ENCODE data around the gene CHRNA5.

Gene CHRNA5

DNA sequence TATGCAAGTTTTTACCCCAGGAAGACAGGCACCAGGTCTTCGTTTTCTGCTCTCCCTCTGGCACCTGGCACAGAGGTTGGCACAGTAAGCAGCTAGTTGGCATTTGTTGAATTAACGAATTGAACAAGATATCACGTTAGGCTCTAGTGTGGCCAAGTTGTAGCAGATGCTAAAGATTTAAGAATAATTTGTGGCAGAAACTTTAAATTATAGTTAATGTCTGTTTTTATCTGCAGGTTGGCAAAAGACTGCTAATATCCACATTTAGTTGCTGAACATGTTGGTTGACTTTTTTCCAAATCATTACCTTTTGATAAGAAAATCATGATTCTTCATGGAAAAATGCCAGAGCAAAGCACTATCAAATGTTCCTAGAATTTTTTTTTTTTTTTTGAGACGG, 8.1 kb downstream of the CHRNA5 start:
- TF ChIP-seq FOXP2 (optimal IDR thresholded peaks at IDR 0.05; ENCODE audit: borderline replicate concordance, extremely low read depth, extremely low read length, insufficient read depth) = no peak
- TF ChIP-seq TAF1 (IDR thresholded peaks at IDR 0.05; ENCODE audit: borderline replicate concordance, insufficient read depth, low read length) = no peak

DNA sequence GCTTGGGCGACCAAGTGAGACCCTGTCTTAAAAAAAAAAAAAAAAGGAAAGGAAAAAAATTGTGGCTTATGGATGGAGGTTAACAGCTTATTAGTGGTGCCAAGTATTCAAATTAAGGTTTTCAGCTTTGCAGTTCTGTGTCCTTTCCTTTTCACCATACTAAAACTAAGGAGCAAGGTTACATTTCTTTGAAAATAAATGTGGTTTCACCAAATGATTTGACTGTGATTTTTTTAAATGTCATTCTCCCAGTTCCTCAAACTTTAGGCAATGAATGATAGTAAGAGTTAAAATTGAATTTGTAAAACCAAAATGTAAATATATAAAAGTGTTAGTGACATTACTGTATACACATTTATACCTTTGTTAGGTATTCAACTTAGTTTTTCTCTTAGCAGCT, 9.6 kb downstream of the CHRNA5 start:
- TF ChIP-seq POLR2AphosphoS5 (IDR thresholded peaks at IDR 0.05; ENCODE audit: low read depth, low read length) (no peak), SIN3A (IDR thresholded peaks at IDR 0.05; ENCODE audit: borderline replicate concordance, insufficient read depth, low read length) (no peak), TAF1 (IDR thresholded peaks at IDR 0.05; ENCODE audit: borderline replicate concordance, insufficient read depth, low read length) (no peak), FOXP2 (optimal IDR thresholded peaks at IDR 0.05; ENCODE audit: borderline replicate concordance, extremely low read depth, extremely low read length, insufficient read depth) (no peak)
- TF ChIP-seq, protein P1, sequence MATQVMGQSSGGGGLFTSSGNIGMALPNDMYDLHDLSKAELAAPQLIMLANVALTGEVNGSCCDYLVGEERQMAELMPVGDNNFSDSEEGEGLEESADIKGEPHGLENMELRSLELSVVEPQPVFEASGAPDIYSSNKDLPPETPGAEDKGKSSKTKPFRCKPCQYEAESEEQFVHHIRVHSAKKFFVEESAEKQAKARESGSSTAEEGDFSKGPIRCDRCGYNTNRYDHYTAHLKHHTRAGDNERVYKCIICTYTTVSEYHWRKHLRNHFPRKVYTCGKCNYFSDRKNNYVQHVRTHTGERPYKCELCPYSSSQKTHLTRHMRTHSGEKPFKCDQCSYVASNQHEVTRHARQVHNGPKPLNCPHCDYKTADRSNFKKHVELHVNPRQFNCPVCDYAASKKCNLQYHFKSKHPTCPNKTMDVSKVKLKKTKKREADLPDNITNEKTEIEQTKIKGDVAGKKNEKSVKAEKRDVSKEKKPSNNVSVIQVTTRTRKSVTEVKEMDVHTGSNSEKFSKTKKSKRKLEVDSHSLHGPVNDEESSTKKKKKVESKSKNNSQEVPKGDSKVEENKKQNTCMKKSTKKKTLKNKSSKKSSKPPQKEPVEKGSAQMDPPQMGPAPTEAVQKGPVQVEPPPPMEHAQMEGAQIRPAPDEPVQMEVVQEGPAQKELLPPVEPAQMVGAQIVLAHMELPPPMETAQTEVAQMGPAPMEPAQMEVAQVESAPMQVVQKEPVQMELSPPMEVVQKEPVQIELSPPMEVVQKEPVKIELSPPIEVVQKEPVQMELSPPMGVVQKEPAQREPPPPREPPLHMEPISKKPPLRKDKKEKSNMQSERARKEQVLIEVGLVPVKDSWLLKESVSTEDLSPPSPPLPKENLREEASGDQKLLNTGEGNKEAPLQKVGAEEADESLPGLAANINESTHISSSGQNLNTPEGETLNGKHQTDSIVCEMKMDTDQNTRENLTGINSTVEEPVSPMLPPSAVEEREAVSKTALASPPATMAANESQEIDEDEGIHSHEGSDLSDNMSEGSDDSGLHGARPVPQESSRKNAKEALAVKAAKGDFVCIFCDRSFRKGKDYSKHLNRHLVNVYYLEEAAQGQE (IDR thresholded peaks at IDR 0.05; ENCODE audit: insufficient read depth in 1 of 2, low read depth in 2 of 2, low read length in 2 of 2) = no peak

DNA sequence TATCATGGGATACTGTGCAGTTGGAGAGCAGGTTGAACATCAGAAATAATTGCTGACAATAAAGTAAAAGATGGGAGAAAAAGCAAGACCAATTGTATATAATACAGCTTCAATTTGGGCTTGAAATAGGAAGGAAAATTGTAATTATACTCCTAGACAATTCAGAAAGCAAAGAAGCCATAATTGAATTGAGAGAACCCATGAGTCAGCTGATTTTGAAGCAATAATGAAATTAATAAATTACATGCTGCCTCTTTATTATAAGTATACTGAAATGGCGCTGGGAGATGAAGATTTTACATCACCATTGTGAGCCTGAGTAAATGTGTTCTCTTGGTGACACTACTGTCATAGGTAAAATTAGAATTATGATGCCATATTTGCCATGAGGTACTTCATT, 32.3 kb downstream of the CHRNA5 start:
- TF ChIP-seq POLR2AphosphoS5 (IDR thresholded peaks at IDR 0.05; ENCODE audit: low read depth, low read length) = no peak
- no peak for TF ChIP-seq SIN3A (IDR thresholded peaks at IDR 0.05; ENCODE audit: borderline replicate concordance, insufficient read depth, low read length)
- no peak for TF ChIP-seq TAF1 (IDR thresholded peaks at IDR 0.05; ENCODE audit: borderline replicate concordance, insufficient read depth, low read length)
- TF ChIP-seq, protein P1 (IDR thresholded peaks at IDR 0.05; ENCODE audit: insufficient read depth in 1 of 2, low read depth in 2 of 2, low read length in 2 of 2) = no peak
- TF ChIP-seq FOXP2 (optimal IDR thresholded peaks at IDR 0.05; ENCODE audit: borderline replicate concordance, extremely low read depth, extremely low read length, insufficient read depth) = no peak

DNA sequence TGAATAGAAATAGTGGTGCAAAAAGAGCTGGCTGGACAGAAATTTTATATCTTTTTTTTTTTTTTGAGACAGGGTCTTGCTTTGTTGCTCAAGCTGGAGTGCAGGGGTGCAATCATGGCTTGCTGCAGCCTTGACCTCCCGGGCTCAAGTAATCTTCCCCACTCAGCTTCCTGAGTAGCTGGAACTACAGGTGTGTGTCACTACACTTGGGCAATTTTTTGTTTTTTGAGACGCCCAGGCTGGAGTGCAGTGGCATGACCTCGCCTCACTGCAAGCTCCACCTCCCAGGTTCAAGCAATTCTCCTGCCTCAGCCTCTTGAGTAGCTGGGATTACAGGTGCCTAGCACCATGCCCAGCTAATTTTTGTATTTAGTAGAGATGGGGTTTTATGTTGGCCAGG, 33.0 kb downstream of the CHRNA5 start:
- no peak for TF ChIP-seq FOXP2 (optimal IDR thresholded peaks at IDR 0.05; ENCODE audit: borderline replicate concordance, extremely low read depth, extremely low read length, insufficient read depth)
- TF ChIP-seq, protein P1 (IDR thresholded peaks at IDR 0.05; ENCODE audit: insufficient read depth in 1 of 2, low read depth in 2 of 2, low read length in 2 of 2) = no peak
- no peak for TF ChIP-seq TAF1 (IDR thresholded peaks at IDR 0.05; ENCODE audit: borderline replicate concordance, insufficient read depth, low read length)
- TF ChIP-seq POLR2AphosphoS5 (IDR thresholded peaks at IDR 0.05; ENCODE audit: low read depth, low read length) = no peak
- TF ChIP-seq SIN3A (IDR thresholded peaks at IDR 0.05; ENCODE audit: borderline replicate concordance, insufficient read depth, low read length) = no peak

DNA sequence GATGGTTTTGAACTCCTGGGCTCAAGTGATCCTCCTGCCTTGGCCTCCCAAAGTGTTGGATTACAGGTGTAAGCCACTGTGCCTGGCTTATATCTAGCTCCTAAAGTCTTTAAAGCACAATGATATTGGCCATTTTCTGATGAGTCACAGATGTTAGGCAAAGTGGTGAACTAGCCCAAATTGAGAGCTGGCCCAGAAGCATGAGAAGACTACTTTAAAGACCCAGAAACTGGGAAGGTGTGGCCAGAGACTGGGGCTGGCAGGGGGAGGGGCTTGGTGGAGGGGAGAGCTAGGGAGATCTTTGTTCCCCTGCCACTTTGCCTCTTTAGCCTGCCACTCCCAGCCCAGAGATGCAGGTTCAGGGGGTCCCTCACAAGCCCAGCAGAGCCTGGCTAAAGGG, 33.9 kb downstream of the CHRNA5 start:
- TF ChIP-seq POLR2AphosphoS5 (IDR thresholded peaks at IDR 0.05; ENCODE audit: low read depth, low read length) = no peak
- TF ChIP-seq, protein P1 (IDR thresholded peaks at IDR 0.05; ENCODE audit: insufficient read depth in 1 of 2, low read depth in 2 of 2, low read length in 2 of 2) = no peak
